Occipital lobe (tissue), 2 donors: ENCODE results near the gene IQCH. TPM values are rescaled to one million over a fixed set of nuclear protein-coding genes. Genes with fewer than 3 reads are reported as not detected.

ENCODE experiments used
- DNase-seq: peaks from one replicate; lab custom pipeline; 2025; lab: John Stamatoyannopoulos, UW
- total RNA-seq: library from RNA; depleted of rRNA; stranded (reverse); fragments of >200 nt; gene quantifications from one replicate; pipeline ENCODE4 v1.2.3, GENCODE V29; 2014

The IQCH gene
- total RNA-seq, 1 donor from 2014 or later = 2.8 TPM

GRCh38 chr15:67300266-67301025 is 45.9 kb downstream of the IQCH start:
- no peak for DNase-seq

DNA sequence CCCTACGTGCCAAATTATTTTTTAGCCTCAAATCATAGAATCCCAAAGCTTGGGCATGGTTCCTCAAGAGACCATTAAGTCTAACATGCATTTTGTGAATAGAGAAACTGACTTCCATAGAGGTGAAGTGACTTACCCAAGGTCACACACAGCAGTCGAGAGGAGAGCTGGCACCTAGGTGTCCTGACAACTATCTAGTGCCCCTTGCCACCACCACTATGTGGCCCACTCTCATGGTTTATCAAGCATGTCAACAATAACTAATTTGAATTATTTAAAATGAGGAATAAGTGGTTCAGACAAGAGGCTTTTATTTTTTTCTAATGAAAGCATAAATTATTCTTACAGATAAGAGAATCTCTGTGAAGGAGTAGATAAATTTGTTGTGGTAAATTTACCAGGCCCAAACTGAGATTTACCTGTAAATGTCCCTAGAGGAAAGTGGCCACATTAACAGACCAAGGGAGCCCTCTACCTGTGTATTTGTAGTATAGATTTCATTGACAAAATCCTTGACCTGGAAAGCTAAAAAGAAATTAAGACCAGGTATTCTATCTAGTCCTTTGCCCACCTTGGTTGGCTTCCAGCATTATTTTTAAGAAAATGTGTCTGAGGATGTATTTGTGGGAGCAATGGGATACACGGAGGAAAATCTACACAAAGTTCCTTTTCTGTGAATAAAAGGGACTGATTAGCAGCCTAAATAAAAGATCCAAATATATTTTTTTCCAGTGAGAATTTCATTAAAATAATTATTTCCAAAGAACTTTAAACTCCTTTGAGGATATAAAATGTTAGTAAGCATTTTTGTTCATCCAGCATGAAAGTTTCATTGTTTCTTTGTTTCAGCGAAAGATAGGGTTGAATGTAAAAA is 49.1 kb downstream of the IQCH start:
- DNase-seq = no peak

DNA sequence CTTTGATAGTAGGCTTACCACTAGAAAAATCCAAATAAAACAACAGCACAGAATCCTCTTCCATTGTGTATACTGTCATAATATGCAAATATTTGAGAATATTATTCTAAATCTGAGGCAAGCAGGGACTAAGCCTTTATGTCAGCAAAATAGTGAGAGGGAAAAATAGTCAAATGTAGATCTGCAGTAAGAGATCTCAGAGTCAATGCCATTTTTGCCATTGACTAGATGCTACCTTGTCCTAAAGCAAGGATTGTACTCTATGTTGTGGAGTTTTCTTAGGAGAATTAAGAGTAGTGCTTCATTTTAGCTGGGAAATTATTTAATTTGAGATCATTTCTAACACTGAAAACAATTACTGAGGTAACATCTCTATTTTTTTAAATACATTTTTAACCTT is 50.2 kb downstream of the IQCH start:
- no peak for DNase-seq

- DNase-seq = no peak
These were observed 50.9 kb downstream of the IQCH start for GRCh38 chr15:67305506-67305905.

GRCh38 chr15:67307156-67307555 is 52.6 kb downstream of the IQCH start:
- no peak for DNase-seq

GRCh38 chr15:67307889-67308597 is 53.5 kb downstream of the IQCH start:
- no peak for DNase-seq

DNA sequence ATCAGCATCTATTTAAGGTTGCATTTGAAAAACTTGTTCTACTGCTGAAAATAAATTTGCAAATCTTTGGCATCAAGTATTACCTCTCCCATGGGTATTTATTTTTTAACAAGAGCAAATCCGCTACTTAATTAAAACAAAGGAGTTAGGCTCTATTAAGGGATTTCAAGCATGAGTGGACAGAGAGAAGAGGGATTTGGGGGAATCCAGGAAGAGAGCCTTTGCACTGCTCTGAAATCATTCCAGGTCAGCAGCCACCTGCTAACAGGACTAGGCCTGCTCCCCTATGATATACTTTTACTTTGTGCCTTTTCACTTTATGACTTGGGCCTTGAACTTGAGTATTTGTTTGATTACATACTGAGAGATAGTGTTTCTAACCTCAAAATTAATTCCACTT is 57.1 kb downstream of the IQCH start:
- no peak for DNase-seq

GRCh38 chr15:67319961-67320360 is 65.4 kb downstream of the IQCH start:
- DNase-seq = no peak

- DNase-seq = no peak
These were observed 66.8 kb downstream of the IQCH start for GRCh38 chr15:67321352-67321751.

DNA sequence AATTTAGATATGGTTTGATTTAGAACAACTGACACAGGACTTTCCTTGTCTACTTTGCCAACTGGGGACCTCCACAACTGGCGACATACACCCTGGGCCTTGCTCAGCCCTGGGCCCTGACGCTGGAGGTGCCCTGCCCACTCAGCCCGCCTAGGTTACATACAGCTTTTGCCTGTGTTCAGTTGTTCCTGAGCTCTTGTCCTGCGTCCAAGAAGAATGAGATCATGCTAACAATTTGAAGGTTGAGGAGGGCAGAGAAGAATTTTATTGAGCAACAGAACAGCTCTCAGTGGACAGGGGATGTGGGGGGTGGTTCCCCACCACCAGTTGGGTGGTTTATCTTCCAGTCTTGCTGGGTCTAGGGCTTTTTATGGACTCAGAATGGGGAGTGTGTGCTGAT is 67.9 kb downstream of the IQCH start:
- no peak for DNase-seq

- DNase-seq = no peak
These were observed 72.7 kb downstream of the IQCH start for GRCh38 chr15:67327312-67327711.

GRCh38 chr15:67327737-67328136 is 73.2 kb downstream of the IQCH start:
- no peak for DNase-seq

- no peak for DNase-seq
These were observed 75.6 kb downstream of the IQCH start for GRCh38 chr15:67329984-67330733.

DNA sequence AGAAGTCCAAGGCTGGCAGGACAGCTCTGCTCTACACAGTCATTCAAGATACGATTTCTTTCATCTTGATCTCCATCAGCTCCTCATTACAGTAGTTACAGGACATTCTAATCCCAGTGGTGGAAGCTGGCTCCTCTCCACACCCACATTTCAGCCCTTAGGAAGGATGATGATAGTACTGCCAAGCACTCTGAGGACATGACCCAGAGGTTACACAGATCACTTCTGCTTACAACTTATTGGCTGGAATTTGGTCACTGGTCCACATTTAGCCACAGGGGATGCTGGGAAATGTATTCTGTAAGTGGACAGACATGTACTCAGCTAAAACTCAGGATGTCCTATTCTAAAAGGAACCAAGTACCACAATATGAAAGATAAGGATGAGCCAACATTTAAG is 77.1 kb downstream of the IQCH start:
- no peak for DNase-seq

DNA sequence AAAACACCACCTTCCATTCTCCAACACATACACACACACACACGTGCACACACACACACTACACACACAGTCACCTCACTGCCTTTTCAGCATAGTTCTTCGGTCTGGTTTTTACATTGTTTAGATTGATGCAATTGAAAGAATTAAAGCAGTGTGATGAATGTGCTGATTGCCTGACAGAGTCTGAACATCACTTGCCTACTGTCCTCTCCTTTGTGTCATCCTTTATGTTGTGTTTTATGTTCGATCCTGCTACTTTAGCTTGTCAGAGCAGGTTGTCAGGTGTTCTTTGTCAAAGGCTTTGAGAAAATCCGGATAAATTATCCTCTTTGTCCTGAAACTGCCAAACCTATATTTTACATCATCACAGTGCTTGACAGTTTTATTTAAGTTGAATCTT is 80.4 kb downstream of the IQCH start:
- DNase-seq = no peak

- no peak for DNase-seq
These were observed 81.1 kb downstream of the IQCH start for GRCh38 chr15:67335534-67336222.

- no peak for DNase-seq
These were observed 86.0 kb downstream of the IQCH start for GRCh38 chr15:67340630-67341029.

GRCh38 chr15:67341539-67341938 is 87.0 kb downstream of the IQCH start:
- DNase-seq = no peak

GRCh38 chr15:67343206-67343605 is 88.6 kb downstream of the IQCH start:
- no peak for DNase-seq

DNA sequence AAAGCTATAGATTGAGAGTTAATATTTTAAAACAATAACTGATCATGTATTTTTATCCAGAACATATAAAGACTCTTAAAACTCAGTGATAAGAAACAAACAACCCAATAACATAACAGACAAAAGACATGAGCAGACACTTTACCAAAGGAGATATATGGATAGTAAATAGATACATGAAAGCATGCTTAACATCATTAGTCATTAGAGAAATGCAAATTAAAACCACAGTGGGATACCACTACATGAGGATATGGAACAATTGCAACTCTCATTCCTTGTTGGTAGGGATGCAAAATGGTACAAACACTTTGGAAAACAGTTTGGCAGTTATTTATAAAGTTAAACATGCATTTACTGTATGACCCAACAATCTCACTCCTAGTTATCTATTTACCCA is 95.0 kb downstream of the IQCH start:
- DNase-seq = no peak

- no peak for DNase-seq
These were observed 95.5 kb downstream of the IQCH start for GRCh38 chr15:67350042-67350441.
